Activated T-helper 9 cell treated with anti-CD3 and anti-CD28 coated beads, Interleukin-2, amount 50 U/mL, for 16 hours (primary cell): Measurements from ENCODE around the gene LORICRIN.
A peak's percentile ranks its signal among the peaks of the same experiment; 100 is the strongest.
"Not testable (repeated sequence)": the region's sequence is repeated elsewhere in the genome, so short reads cannot be mapped to it uniquely, and the experiment has no call there.

Source experiments
- DNase-seq: peaks from one replicate; pipeline ENCODE4 v3.0.0-alpha.2; 2020; ENCODE audit warnings: low read depth

The LORICRIN gene

GRCh38 chr1:153259387-153259786 lies at the start of gene LORICRIN:
LORICRIN (plus strand) TSS chr1:153259687; CDS start chr1:153260950, 1,263 bp downstream.
- DNase-seq, result no peak

GRCh38 chr1:153210206-153210605 lies 49.3 kb upstream of the LORICRIN start:
- no peak for DNase-seq

- no peak for DNase-seq
Measured at GRCh38 chr1:153212201-153212600, 47.3 kb upstream of the LORICRIN start.

- no peak for DNase-seq
Measured at GRCh38 chr1:153213519-153213918, 46.0 kb upstream of the LORICRIN start.

GRCh38 chr1:153217212-153217611 lies 42.3 kb upstream of the LORICRIN start, which contains the start of gene PRR9:
PRR9 (plus strand) TSS chr1:153217584; CDS start chr1:153218145, 561 bp downstream.
- DNase-seq, result no peak

GRCh38 chr1:153217744-153218416 lies 41.6 kb upstream of the LORICRIN start:
- DNase-seq, result no peak

GRCh38 chr1:153220606-153221303 lies 38.7 kb upstream of the LORICRIN start:
- DNase-seq, result no peak

GRCh38 chr1:153223040-153223891 lies 36.2 kb upstream of the LORICRIN start:
- DNase-seq, result peak; percentile 20

- DNase-seq, result no peak
Measured at GRCh38 chr1:153227810-153228209, 31.7 kb upstream of the LORICRIN start.

GRCh38 chr1:153228491-153228890 lies 31.0 kb upstream of the LORICRIN start:
- DNase-seq, result no peak

GRCh38 chr1:153229076-153229829 lies 30.2 kb upstream of the LORICRIN start:
- DNase-seq, result not testable (repeated sequence)

- DNase-seq, result no peak
Measured at GRCh38 chr1:153231363-153231762, 28.1 kb upstream of the LORICRIN start.

GRCh38 chr1:153231785-153232184 lies 27.7 kb upstream of the LORICRIN start:
- no peak for DNase-seq

- DNase-seq, result no peak
Measured at GRCh38 chr1:153232553-153232952, 26.9 kb upstream of the LORICRIN start.

- DNase-seq, result no peak
Measured at GRCh38 chr1:153233448-153233847, 26.0 kb upstream of the LORICRIN start.

- DNase-seq, result no peak
Measured at GRCh38 chr1:153238527-153238926, 21.0 kb upstream of the LORICRIN start.

GRCh38 chr1:153242160-153242559 lies 17.3 kb upstream of the LORICRIN start:
- no peak for DNase-seq

- DNase-seq, result no peak
Measured at GRCh38 chr1:153245466-153245865, 14.0 kb upstream of the LORICRIN start.

GRCh38 chr1:153246018-153246417 lies 13.5 kb upstream of the LORICRIN start:
- no peak for DNase-seq

- DNase-seq, result no peak
Measured at GRCh38 chr1:153246825-153247224, 12.7 kb upstream of the LORICRIN start.

GRCh38 chr1:153248176-153248879 lies 11.2 kb upstream of the LORICRIN start:
- DNase-seq, result no peak
